GM12878 (cell line): Measurements from ENCODE around the gene SPATS1. TPM values are rescaled to one million over a fixed set of nuclear protein-coding genes. Genes with fewer than 3 reads are reported as not detected.

Experiments used
- ATAC-seq: fragments of 200-7000 bp; cut with Tn5 transposase; 3 replicates; pipeline ENCODE4 v1.9.1; 2020; ENCODE audit warnings: mild to moderate bottlenecking, moderate library complexity
- BruUV-seq: library from RNA; stranded (reverse); fragments of 400-500 nt; replicated peaks from 2 replicates; lab custom pipeline; 2021; lab: Mats Ljungman, UMichigan
- CTCF ChIA-PET: fragments of 300-600 bp; sonication (Branson Sonifier 250); formaldehyde crosslinking; extraction: SDS; loops from one replicate; lab custom pipeline; 2021; ENCODE audit warnings: inconsistent platforms; lab: Yijun Ruan, JAX
- POLR2A ChIA-PET: fragments of 350-600 bp; formaldehyde crosslinking; extraction: SDS; loops from one replicate; lab custom pipeline; 2021; ENCODE audit warnings: inconsistent platforms; lab: Charles Lee
- RAD21 ChIA-PET: fragments of 300-600 bp; sonication (Branson Sonifier 250); formaldehyde crosslinking; loops from one replicate; lab custom pipeline; 2023; ENCODE audit warnings: antibody characterized with exemption; ENCODE audit not compliant: unreplicated experiment; lab: Charles Lee
- SMC1A ChIA-PET: fragments of 300-600 bp; sonication (Branson Sonifier 250); formaldehyde crosslinking; loops from one replicate; lab custom pipeline; 2023; ENCODE audit not compliant: unreplicated experiment, uncharacterized antibody; lab: Charles Lee
- DNase-seq: peaks from one replicate; pipeline ENCODE4 v3.0.0-alpha.2; 2011; ENCODE audit warnings: low read depth, low spot score
- FAIRE-seq: peaks from 3 replicates; lab custom pipeline; 2011; peaks lifted over from hg19 to GRCh38; lab: Jason Lieb, UNC
- H2AFZ ChIP-seq: 2 replicates; pipeline ENCODE4 v1.6.0; 2011; ENCODE audit warnings: low read depth, low read length, control low read depth; ENCODE audit not compliant: control insufficient read depth
- H3K27ac ChIP-seq: 2 replicates; pipeline ENCODE4 v1.5.1; 2011; ENCODE audit warnings: control low read depth; ENCODE audit not compliant: control insufficient read depth, insufficient read depth
- H3K27me3 ChIP-seq, 2 experiments: replicated peaks in 1 of 2; 2 replicates each; pipeline versions ENCODE4 v1.6.0 to v1.6.1; 2011; ENCODE audit warnings: low read length in 1 of 2; ENCODE audit not compliant: control insufficient read depth in 2 of 2, insufficient read depth in 2 of 2
- H3K36me3 ChIP-seq, 2 experiments: 2 replicates each; pipeline ENCODE4 v1.5.1; 2011; ENCODE audit warnings: low read length in 1 of 2; ENCODE audit not compliant: control insufficient read depth in 2 of 2, insufficient read depth in 2 of 2
- H3K4me1 ChIP-seq: 2 replicates; pipeline ENCODE4 v1.6.1; 2011; ENCODE audit warnings: mild to moderate bottlenecking, low read length, moderate library complexity, mixed read lengths; ENCODE audit not compliant: control insufficient read depth, insufficient read depth
- H3K4me2 ChIP-seq: 2 replicates; pipeline ENCODE4 v1.6.0; 2011; ENCODE audit warnings: control low read depth; ENCODE audit not compliant: control insufficient read depth, insufficient read depth
- H3K4me3 ChIP-seq: fragments of 200-600 bp; sonication (generic); 2 replicates; pipeline ENCODE4 v1.5.1; 2016
- H3K79me2 ChIP-seq: 2 replicates; pipeline ENCODE4 v1.6.0; 2011; ENCODE audit warnings: low read length; ENCODE audit not compliant: control insufficient read depth, insufficient read depth
- H3K9ac ChIP-seq: 2 replicates; pipeline ENCODE4 v1.8.0; 2011; ENCODE audit warnings: low read length, control low read depth, mixed read lengths; ENCODE audit not compliant: control insufficient read depth, insufficient read depth
- H3K9me3 ChIP-seq: replicated peaks from 3 replicates; pipeline ENCODE4 v1.5.1; 2011; ENCODE audit warnings: mild to moderate bottlenecking, low read length; ENCODE audit not compliant: control insufficient read depth, insufficient read depth
- H4K20me1 ChIP-seq: 2 replicates; pipeline ENCODE4 v1.6.0; 2011; ENCODE audit not compliant: control insufficient read depth, insufficient read depth
- BCL11A ChIP-seq: IDR thresholded peaks from 2 replicates; pipeline ENCODE4 v1.6.1; 2011; ENCODE audit warnings: low read depth, low read length
- CHD1 ChIP-seq: IDR thresholded peaks from 2 replicates; pipeline ENCODE4 v1.6.1; 2012; ENCODE audit warnings: low read depth, low read length, improper control_type of control experiment
- HDAC6 ChIP-seq: fragments of 200-600 bp; sonication (generic); IDR thresholded peaks from one replicate; pipeline ENCODE4 v1.8.0; 2017; ENCODE audit warnings: antibody characterized with exemption; ENCODE audit not compliant: unreplicated experiment
- IKZF1 ChIP-seq: fragments of 450-650 bp; conservative IDR thresholded peaks from 2 replicates; pipeline ENCODE4 v1.6.1; 2017; ENCODE audit warnings: antibody characterized with exemption, mild to moderate bottlenecking
- IKZF2 ChIP-seq, 2 experiments: fragments of 450-650 bp; IDR thresholded peaks; 2 replicates each; pipeline ENCODE4 v1.6.1; 2017; ENCODE audit warnings: mild to moderate bottlenecking in 2 of 2, moderate library complexity in 2 of 2
- KAT2A ChIP-seq: conservative IDR thresholded peaks from 2 replicates; pipeline ENCODE4 v1.6.1; 2011; ENCODE audit warnings: low read depth, low read length; ENCODE audit not compliant: control insufficient read depth
- MYB ChIP-seq: fragments of 150-350 bp; IDR thresholded peaks from 2 replicates; pipeline ENCODE4 v1.6.1; 2014; ENCODE audit warnings: mild to moderate bottlenecking, low read depth, low read length, borderline replicate concordance
- RAD51 ChIP-seq: fragments of 450-650 bp; IDR thresholded peaks from 2 replicates; pipeline ENCODE4 v1.6.1; 2016; ENCODE audit warnings: moderate library complexity, mild to moderate bottlenecking, inconsistent platforms
- RBBP5 ChIP-seq: fragments of 200-600 bp; sonication (generic); conservative IDR thresholded peaks from 2 replicates; pipeline ENCODE4 v1.6.1; 2016
- ZZZ3 ChIP-seq: IDR thresholded peaks from 2 replicates; pipeline ENCODE4 v1.6.1; 2011; ENCODE audit warnings: low read depth; ENCODE audit not compliant: control insufficient read depth, insufficient read length
- WGBS: methylation state at CpG from one replicate; pipeline ENCODE4 v1.1.6; 2016; ENCODE audit warnings: low lambda C conversion rate; ENCODE audit not compliant: insufficient replicate concordance, insufficient coverage; ENCODE audit errors: missing lambda C conversion rate; 5-methylcytosine and 5-hydroxymethylcytosine counted together
- in situ Hi-C: fragments of 300-500 bp; cut with MboI; formaldehyde crosslinking; loops from 9 replicates; pipeline ENCODE4 v1.14.3; 2018; ENCODE audit warnings: mixed read lengths
- intact Hi-C: fragments of 100-400 bp; cut with micrococcal nuclease; formaldehyde crosslinking; loops from one replicate; pipeline ENCODE4 v1.14.2; 2022; ENCODE audit not compliant: unreplicated experiment
- polyA plus RNA-seq, 11 experiments: library from polyadenylated mRNA; depleted of rRNA in 4 of 11; unstranded in 6 of 11; stranded (reverse) in 5 of 11; fragments of >200 nt; fragmentation: Nextera tagmentation in 4 of 11; fragmentation: Illumina TruSeq in 1 of 11; extraction: Ambion mirVana in 4 of 11; extraction: Trizol in 1 of 11; gene quantifications; 1 replicate in 1 of 11; 2 replicates in 10 of 11; pipeline versions ENCODE4 v1.2.1 to v1.2.3, GENCODE V29; 2011 to 2016; ENCODE audit warnings: inconsistent platforms in 2 of 11, missing spikeins in 2 of 11, low read depth in 1 of 11
- total RNA-seq, 4 experiments: library from RNA; depleted of rRNA in 3 of 4; stranded (reverse); fragments of >200 nt in 3 of 4; fragmentation: Illumina TruSeq in 1 of 4; extraction: Trizol in 1 of 4; gene quantifications; 2 replicates each; pipeline versions ENCODE4 v1.2.1 to v1.2.3, GENCODE V29; 2013 to 2021
- TF ChIP-seq, protein P1 (sequence below): IDR thresholded peaks from 2 replicates; pipeline ENCODE4 v1.6.1; 2011; ENCODE audit warnings: borderline replicate concordance, low read depth, mild to moderate bottlenecking, moderate library complexity, low read length; ENCODE audit not compliant: insufficient read depth, poor library complexity, severe bottlenecking
- TF ChIP-seq, protein P2 (sequence below), 3 experiments: IDR thresholded peaks in 2 of 3; conservative IDR thresholded peaks in 1 of 3; 2 replicates each; pipeline ENCODE4 v1.5.1; 2011; ENCODE audit warnings: low read depth in 3 of 3, low read length in 3 of 3, mild to moderate bottlenecking in 3 of 3, control low read depth in 2 of 3, moderate library complexity in 2 of 3, inconsistent platforms in 1 of 3, mixed read lengths in 1 of 3; ENCODE audit not compliant: control insufficient read depth in 2 of 3, insufficient read depth in 1 of 3; ENCODE audit errors: extremely low read depth in 1 of 3
- TF ChIP-seq, protein P3 (sequence below): fragments of 450-650 bp; formaldehyde crosslinking; IDR thresholded peaks from 2 replicates; pipeline ENCODE4 v1.5.0; 2022; ENCODE audit warnings: mild to moderate bottlenecking, missing genetic modification characterization
- TF ChIP-seq, protein P4 (sequence below): fragments of 450-650 bp; IDR thresholded peaks from 2 replicates; pipeline ENCODE4 v1.6.1; 2017; ENCODE audit warnings: antibody characterized with exemption, mild to moderate bottlenecking, moderate library complexity

The SPATS1 gene
- total and polyA plus RNA-seq, 10 of the 15 experiments (the other 5 are each of a cell fraction or from before 2014, with no cell fraction given) = 0.12 TPM; not detected in 9

DNA sequence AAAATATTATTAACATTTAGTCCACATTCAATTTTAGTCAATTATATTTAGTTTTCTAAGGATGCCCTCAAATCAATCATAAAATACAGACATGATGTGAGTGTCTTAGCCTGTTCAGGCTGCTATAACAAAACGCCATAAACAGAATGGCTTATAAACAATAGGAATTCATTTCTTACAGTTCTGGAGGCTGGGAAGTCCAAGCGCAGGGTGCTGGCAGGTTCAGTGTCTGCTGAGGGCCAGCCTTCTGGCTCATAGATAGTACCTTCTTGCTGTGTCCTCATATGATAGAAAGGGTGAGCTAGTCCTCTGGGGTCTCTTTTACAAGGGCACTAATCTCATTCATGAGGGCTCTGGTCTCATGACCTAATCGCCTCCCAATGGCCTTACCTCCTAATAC lies 35.0 kb downstream of the SPATS1 start (continued):
- TF ChIP-seq RAD51 (no peak), KAT2A (no peak), MYB (no peak)
- TF ChIP-seq, protein P1, sequence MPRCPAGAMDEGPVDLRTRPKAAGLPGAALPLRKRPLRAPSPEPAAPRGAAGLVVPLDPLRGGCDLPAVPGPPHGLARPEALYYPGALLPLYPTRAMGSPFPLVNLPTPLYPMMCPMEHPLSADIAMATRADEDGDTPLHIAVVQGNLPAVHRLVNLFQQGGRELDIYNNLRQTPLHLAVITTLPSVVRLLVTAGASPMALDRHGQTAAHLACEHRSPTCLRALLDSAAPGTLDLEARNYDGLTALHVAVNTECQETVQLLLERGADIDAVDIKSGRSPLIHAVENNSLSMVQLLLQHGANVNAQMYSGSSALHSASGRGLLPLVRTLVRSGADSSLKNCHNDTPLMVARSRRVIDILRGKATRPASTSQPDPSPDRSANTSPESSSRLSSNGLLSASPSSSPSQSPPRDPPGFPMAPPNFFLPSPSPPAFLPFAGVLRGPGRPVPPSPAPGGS = no peak
- TF ChIP-seq, protein P2, sequence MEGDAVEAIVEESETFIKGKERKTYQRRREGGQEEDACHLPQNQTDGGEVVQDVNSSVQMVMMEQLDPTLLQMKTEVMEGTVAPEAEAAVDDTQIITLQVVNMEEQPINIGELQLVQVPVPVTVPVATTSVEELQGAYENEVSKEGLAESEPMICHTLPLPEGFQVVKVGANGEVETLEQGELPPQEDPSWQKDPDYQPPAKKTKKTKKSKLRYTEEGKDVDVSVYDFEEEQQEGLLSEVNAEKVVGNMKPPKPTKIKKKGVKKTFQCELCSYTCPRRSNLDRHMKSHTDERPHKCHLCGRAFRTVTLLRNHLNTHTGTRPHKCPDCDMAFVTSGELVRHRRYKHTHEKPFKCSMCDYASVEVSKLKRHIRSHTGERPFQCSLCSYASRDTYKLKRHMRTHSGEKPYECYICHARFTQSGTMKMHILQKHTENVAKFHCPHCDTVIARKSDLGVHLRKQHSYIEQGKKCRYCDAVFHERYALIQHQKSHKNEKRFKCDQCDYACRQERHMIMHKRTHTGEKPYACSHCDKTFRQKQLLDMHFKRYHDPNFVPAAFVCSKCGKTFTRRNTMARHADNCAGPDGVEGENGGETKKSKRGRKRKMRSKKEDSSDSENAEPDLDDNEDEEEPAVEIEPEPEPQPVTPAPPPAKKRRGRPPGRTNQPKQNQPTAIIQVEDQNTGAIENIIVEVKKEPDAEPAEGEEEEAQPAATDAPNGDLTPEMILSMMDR (IDR thresholded peaks at IDR 0.05 in 2 of 3, conservative IDR thresholded peaks at IDR 0.05 in 1 of 3; ENCODE audit: control insufficient read depth in 2 of 3, extremely low read depth in 1 of 3, insufficient read depth in 1 of 3, low read depth in 3 of 3, low read length in 3 of 3) = no peak

DNA sequence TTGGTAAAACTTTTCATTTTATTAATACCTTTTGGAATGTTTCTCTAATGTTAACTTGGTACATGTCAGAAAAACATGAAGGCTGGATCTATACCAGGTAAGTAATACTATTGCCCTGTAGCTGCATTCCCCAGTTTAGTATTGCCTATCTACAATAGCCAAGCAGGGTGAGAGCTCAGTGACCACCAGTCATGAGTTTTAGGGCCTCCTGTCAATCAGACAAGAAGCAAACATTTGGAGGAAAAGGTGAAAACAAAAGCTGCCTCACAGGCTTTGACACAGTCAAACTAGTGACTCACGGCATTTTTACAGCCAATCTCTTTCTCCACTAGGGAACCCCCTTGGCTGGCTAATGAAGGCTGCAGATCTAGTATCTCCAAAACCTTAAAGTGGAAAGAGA lies 35.5 kb downstream of the SPATS1 start:
- H3K79me2 ChIP-seq = no peaks in the 10 kb centered on the region
- no peaks in the 10 kb centered on the region for H3K9me3 ChIP-seq
- WGBS = 56% methylated on average over 1 of the region's 1 CpG
- H3K27me3 ChIP-seq = no peaks in the 10 kb centered on the region; a peak in 1 of 4 replicates
- ATAC-seq (no peak), DNase-seq (no peak), FAIRE-seq (no peak)
- no TSS peak for BruUV-seq
- in situ Hi-C loops = no loop called here
- RAD21 ChIA-PET = no interaction called here
- H3K36me3 ChIP-seq = no peaks in the 10 kb centered on the region
- H3K4me3 ChIP-seq = no peak overlapping the region
- H3K27ac ChIP-seq = no peak overlapping the region
- no peak overlapping the region for H2AFZ ChIP-seq
- H3K4me2 ChIP-seq = no peak overlapping the region
- no peaks in the 10 kb centered on the region for H3K4me1 ChIP-seq
- no peak overlapping the region for H3K9ac ChIP-seq
- POLR2A ChIA-PET = no interaction called here
- intact Hi-C loops = no loop called here
- no peaks in the 10 kb centered on the region for H4K20me1 ChIP-seq
- CTCF ChIA-PET = interaction anchor here (2.1 kb wide), 1 partner anchor 110 kb away, joined by 5 read pairs; no protein-coding TSS in a partner anchor
- SMC1A ChIA-PET = interaction anchor here (0.7 kb wide), 1 partner anchor 17 kb away, joined by 3 read pairs; no protein-coding TSS in a partner anchor
- TF ChIP-seq, protein P3, sequence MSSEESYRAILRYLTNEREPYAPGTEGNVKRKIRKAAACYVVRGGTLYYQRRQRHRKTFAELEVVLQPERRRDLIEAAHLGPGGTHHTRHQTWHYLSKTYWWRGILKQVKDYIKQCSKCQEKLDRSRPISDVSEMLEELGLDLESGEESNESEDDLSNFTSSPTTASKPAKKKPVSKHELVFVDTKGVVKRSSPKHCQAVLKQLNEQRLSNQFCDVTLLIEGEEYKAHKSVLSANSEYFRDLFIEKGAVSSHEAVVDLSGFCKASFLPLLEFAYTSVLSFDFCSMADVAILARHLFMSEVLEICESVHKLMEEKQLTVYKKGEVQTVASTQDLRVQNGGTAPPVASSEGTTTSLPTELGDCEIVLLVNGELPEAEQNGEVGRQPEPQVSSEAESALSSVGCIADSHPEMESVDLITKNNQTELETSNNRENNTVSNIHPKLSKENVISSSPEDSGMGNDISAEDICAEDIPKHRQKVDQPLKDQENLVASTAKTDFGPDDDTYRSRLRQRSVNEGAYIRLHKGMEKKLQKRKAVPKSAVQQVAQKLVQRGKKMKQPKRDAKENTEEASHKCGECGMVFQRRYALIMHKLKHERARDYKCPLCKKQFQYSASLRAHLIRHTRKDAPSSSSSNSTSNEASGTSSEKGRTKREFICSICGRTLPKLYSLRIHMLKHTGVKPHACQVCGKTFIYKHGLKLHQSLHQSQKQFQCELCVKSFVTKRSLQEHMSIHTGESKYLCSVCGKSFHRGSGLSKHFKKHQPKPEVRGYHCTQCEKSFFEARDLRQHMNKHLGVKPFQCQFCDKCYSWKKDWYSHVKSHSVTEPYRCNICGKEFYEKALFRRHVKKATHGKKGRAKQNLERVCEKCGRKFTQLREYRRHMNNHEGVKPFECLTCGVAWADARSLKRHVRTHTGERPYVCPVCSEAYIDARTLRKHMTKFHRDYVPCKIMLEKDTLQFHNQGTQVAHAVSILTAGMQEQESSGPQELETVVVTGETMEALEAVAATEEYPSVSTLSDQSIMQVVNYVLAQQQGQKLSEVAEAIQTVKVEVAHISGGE (CRISPR knock-in tag) = no peak
- no peak for TF ChIP-seq ZZZ3
- TF ChIP-seq BCL11A = no peak
- TF ChIP-seq IKZF2 (IDR thresholded peaks at IDR 0.05) = no peak
- no peak for TF ChIP-seq RBBP5
- TF ChIP-seq, protein P4, sequence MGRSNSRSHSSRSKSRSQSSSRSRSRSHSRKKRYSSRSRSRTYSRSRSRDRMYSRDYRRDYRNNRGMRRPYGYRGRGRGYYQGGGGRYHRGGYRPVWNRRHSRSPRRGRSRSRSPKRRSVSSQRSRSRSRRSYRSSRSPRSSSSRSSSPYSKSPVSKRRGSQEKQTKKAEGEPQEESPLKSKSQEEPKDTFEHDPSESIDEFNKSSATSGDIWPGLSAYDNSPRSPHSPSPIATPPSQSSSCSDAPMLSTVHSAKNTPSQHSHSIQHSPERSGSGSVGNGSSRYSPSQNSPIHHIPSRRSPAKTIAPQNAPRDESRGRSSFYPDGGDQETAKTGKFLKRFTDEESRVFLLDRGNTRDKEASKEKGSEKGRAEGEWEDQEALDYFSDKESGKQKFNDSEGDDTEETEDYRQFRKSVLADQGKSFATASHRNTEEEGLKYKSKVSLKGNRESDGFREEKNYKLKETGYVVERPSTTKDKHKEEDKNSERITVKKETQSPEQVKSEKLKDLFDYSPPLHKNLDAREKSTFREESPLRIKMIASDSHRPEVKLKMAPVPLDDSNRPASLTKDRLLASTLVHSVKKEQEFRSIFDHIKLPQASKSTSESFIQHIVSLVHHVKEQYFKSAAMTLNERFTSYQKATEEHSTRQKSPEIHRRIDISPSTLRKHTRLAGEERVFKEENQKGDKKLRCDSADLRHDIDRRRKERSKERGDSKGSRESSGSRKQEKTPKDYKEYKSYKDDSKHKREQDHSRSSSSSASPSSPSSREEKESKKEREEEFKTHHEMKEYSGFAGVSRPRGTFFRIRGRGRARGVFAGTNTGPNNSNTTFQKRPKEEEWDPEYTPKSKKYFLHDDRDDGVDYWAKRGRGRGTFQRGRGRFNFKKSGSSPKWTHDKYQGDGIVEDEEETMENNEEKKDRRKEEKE = no peak
- TF ChIP-seq CHD1 = no peak
- no peak for TF ChIP-seq IKZF1
- TF ChIP-seq HDAC6 = no peak
